Caco-2 (cell line): ENCODE results near the gene ZSCAN5C. TPM values are rescaled to one million over a fixed set of nuclear protein-coding genes. Genes with fewer than 3 reads are reported as not detected.
"Not testable (repeated sequence)": the region's sequence is repeated elsewhere in the genome, so short reads cannot be mapped to it uniquely, and the experiment has no call there.

Source experiments
- BruUV-seq: library from RNA; stranded (reverse); fragments of 400-500 nt; replicated peaks from 2 replicates; lab custom pipeline; 2021; lab: Mats Ljungman, UMichigan
- CTCF ChIA-PET: fragments of 300-600 bp; sonication (Branson Sonifier 250); formaldehyde crosslinking; loops from one replicate; lab custom pipeline; 2022; ENCODE audit warnings: antibody characterized with exemption; lab: Charles Lee
- POLR2A ChIA-PET: fragments of 300-600 bp; sonication (Branson Sonifier 250); formaldehyde crosslinking; loops from one replicate; lab custom pipeline; 2022; ENCODE audit warnings: antibody characterized with exemption; lab: Charles Lee
- DNase-seq, 2 experiments: peaks; one replicate each; pipeline versions ENCODE4 v3.0.0 to v3.0.0-alpha.2; 2020 to 2022
- H3K27me3 ChIP-seq: replicated peaks from 2 replicates; pipeline ENCODE4 v1.6.0; 2011; ENCODE audit warnings: low read length; ENCODE audit not compliant: control insufficient read depth, insufficient read depth
- H3K36me3 ChIP-seq: 2 replicates; pipeline ENCODE4 v1.5.1; 2011; ENCODE audit warnings: low read length; ENCODE audit not compliant: control insufficient read depth, insufficient read depth
- H3K4me1 ChIP-seq: fragments of 250-450 bp; sonication (Bioruptor Pico); 2 replicates; pipeline ENCODE4 v1.5.1; 2020; ENCODE audit warnings: mild to moderate bottlenecking
- H3K4me3 ChIP-seq: 2 replicates; pipeline ENCODE4 v1.5.1; 2011; ENCODE audit warnings: low read depth, mild to moderate bottlenecking, control low read depth, low read length
- H3K9me3 ChIP-seq: fragments of 250-450 bp; sonication (Bioruptor Pico); 2 replicates; pipeline ENCODE4 v1.5.1; 2020; ENCODE audit warnings: mild to moderate bottlenecking, moderate library complexity
- H3K27ac Mint-ChIP-seq: one replicate; pipeline ENCODE4 v1.8.0; 2022; ENCODE audit warnings: mixed read lengths; ENCODE audit not compliant: unreplicated experiment
- H3K27me3 Mint-ChIP-seq: one replicate; pipeline ENCODE4 v1.8.0; 2022; ENCODE audit warnings: mixed read lengths; ENCODE audit not compliant: insufficient read depth, unreplicated experiment
- H3K36me3 Mint-ChIP-seq: one replicate; pipeline ENCODE4 v1.8.0; 2022; ENCODE audit warnings: mild to moderate bottlenecking, mixed read lengths; ENCODE audit not compliant: insufficient read depth, unreplicated experiment
- H3K4me1 Mint-ChIP-seq: one replicate; pipeline ENCODE4 v1.8.0; 2022; ENCODE audit warnings: low read depth, mixed read lengths; ENCODE audit not compliant: unreplicated experiment
- H3K4me3 Mint-ChIP-seq: one replicate; pipeline ENCODE4 v1.8.0; 2022; ENCODE audit warnings: mild to moderate bottlenecking, moderate library complexity, mixed read lengths; ENCODE audit not compliant: unreplicated experiment
- H3K9me3 Mint-ChIP-seq: one replicate; pipeline ENCODE4 v1.8.0; 2022; ENCODE audit warnings: mixed read lengths; ENCODE audit not compliant: unreplicated experiment
- CTCF ChIP-seq, 2 experiments: fragments of 200-600 bp in 1 of 2; IDR thresholded peaks; 1 replicate in 1 of 2; 2 replicates in 1 of 2; pipeline versions ENCODE4 v1.5.1 to v1.8.0; 2011 to 2022; ENCODE audit warnings: antibody characterized with exemption in 1 of 2, control low read depth in 1 of 2, inconsistent platforms in 1 of 2, low read depth in 1 of 2, low read length in 1 of 2, mild to moderate bottlenecking in 1 of 2, moderate library complexity in 1 of 2; ENCODE audit not compliant: insufficient read depth in 1 of 2, severe bottlenecking in 1 of 2, unreplicated experiment in 1 of 2
- intact Hi-C: fragments of 100-400 bp; cut with micrococcal nuclease; formaldehyde crosslinking; loops from one replicate; pipeline ENCODE4 v1.10.0; 2022; ENCODE audit not compliant: unreplicated experiment
- total RNA-seq: library from RNA; stranded (reverse); gene quantifications from 2 replicates; pipeline ENCODE4 v1.2.3, GENCODE V29; 2022

Gene ZSCAN5C
- total RNA-seq, 1 experiment from 2014 or later, result not detected

- no peaks in the 10 kb centered on the region for H3K9me3 Mint-ChIP-seq
- TF ChIP-seq CTCF (IDR thresholded peaks at IDR 0.05; ENCODE audit: insufficient read depth in 1 of 2, low read depth in 1 of 2, low read length in 1 of 2, severe bottlenecking in 1 of 2, unreplicated experiment in 1 of 2), result no peak
- H3K4me1 Mint-ChIP-seq, result peaks cover 1% of the 10 kb centered on the region
- H3K36me3 Mint-ChIP-seq, result no peaks in the 10 kb centered on the region
- intact Hi-C loops, result no loop called here
- Histone ChIP-seq H3K36me3 (no peaks in the 10 kb centered on the region), H3K9me3 (no peaks in the 10 kb centered on the region), H3K4me3 (no peak overlapping the region), H3K4me1 (no peaks in the 10 kb centered on the region), H3K27me3 (no peaks in the 10 kb centered on the region)
- no peak overlapping the region for H3K4me3 Mint-ChIP-seq
- no TSS peak for BruUV-seq
- POLR2A ChIA-PET, result no interaction called here
- CTCF ChIA-PET, result no interaction called here
- DNase-seq, result no peak
- no peak overlapping the region for H3K27ac Mint-ChIP-seq
- peaks cover 6% of the 10 kb centered on the region for H3K27me3 Mint-ChIP-seq
These were observed 31.8 kb upstream of the ZSCAN5C start for GRCh38 chr19:56170261-56170660.

GRCh38 chr19:56174086-56174485, 28.0 kb upstream of the ZSCAN5C start:
- Histone ChIP-seq H3K4me3 (no peak overlapping the region), H3K27me3 (no peaks in the 10 kb centered on the region), H3K36me3 (no peaks in the 10 kb centered on the region), H3K9me3 (no peaks in the 10 kb centered on the region), H3K4me1 (no peaks in the 10 kb centered on the region)
- ChIA-PET CTCF (no interaction called here), POLR2A (no interaction called here)
- H3K36me3 Mint-ChIP-seq, result no peaks in the 10 kb centered on the region
- no peak overlapping the region for H3K4me3 Mint-ChIP-seq
- TF ChIP-seq CTCF (IDR thresholded peaks at IDR 0.05; ENCODE audit: insufficient read depth in 1 of 2, low read depth in 1 of 2, low read length in 1 of 2, severe bottlenecking in 1 of 2, unreplicated experiment in 1 of 2), result no peak
- H3K27ac Mint-ChIP-seq, result no peak overlapping the region
- peaks cover 5% of the 10 kb centered on the region for H3K4me1 Mint-ChIP-seq
- DNase-seq, result no peak
- H3K27me3 Mint-ChIP-seq, result peaks cover 14% of the 10 kb centered on the region
- BruUV-seq, result no TSS peak
- intact Hi-C loops, result no loop called here
- no peaks in the 10 kb centered on the region for H3K9me3 Mint-ChIP-seq

- CTCF ChIA-PET, result no interaction called here
- TF ChIP-seq CTCF (IDR thresholded peaks at IDR 0.05; ENCODE audit: insufficient read depth in 1 of 2, low read depth in 1 of 2, low read length in 1 of 2, severe bottlenecking in 1 of 2, unreplicated experiment in 1 of 2), result no peak
- no peak for DNase-seq
- Mint-ChIP-seq H3K27me3 (peaks cover 14% of the 10 kb centered on the region), H3K9me3 (no peaks in the 10 kb centered on the region), H3K4me1 (peaks cover 5% of the 10 kb centered on the region), H3K4me3 (no peak overlapping the region), H3K27ac (no peak overlapping the region), H3K36me3 (no peaks in the 10 kb centered on the region)
- BruUV-seq, result no TSS peak
- no peaks in the 10 kb centered on the region for H3K27me3 ChIP-seq
- intact Hi-C loops, result no loop called here
- no peak overlapping the region for H3K4me3 ChIP-seq
- H3K9me3 ChIP-seq, result no peaks in the 10 kb centered on the region
- POLR2A ChIA-PET, result no interaction called here
- no peaks in the 10 kb centered on the region for H3K36me3 ChIP-seq
- no peaks in the 10 kb centered on the region for H3K4me1 ChIP-seq
These were observed 27.5 kb upstream of the ZSCAN5C start for GRCh38 chr19:56174550-56174949.

- not testable (repeated sequence) for H3K27ac Mint-ChIP-seq, H3K36me3 Mint-ChIP-seq
These were observed 26.2 kb upstream of the ZSCAN5C start, which contains the start of gene GALP for GRCh38 chr19:56175861-56176307. GALP (plus strand) TSS chr19:56176008; CDS start chr19:56177109, 1,101 bp downstream.

GRCh38 chr19:56176310-56176709, 25.8 kb upstream of the ZSCAN5C start:
- DNase-seq, BruUV-seq, H3K4me3 ChIP-seq, H3K27me3 ChIP-seq, H3K9me3 ChIP-seq, H3K4me1 Mint-ChIP-seq, H3K27ac Mint-ChIP-seq, H3K4me1 ChIP-seq, intact Hi-C loops, H3K36me3 Mint-ChIP-seq, H3K4me3 Mint-ChIP-seq, H3K36me3 ChIP-seq, H3K9me3 Mint-ChIP-seq: not testable (repeated sequence)
- H3K27me3 Mint-ChIP-seq, result peaks cover 14% of the 10 kb centered on the region
- CTCF ChIA-PET, result interaction anchor here (0.6 to 0.8 kb wide), 2 partner anchors 20 to 107 kb away, joined by 3 read pairs; no protein-coding TSS in a partner anchor
- POLR2A ChIA-PET, result interaction anchor here (0.9 kb wide), 1 partner anchor 548 kb away, joined by 4 read pairs; no protein-coding TSS in a partner anchor

More at GRCh38 chr19:56175861-56176307, 26.2 kb upstream of the ZSCAN5C start, which contains the start of gene GALP:
- H3K4me3 Mint-ChIP-seq, H3K36me3 ChIP-seq, H3K9me3 ChIP-seq, H3K4me1 Mint-ChIP-seq, H3K27me3 ChIP-seq, BruUV-seq, H3K4me3 ChIP-seq, H3K9me3 Mint-ChIP-seq, intact Hi-C loops, H3K4me1 ChIP-seq, DNase-seq: not testable (repeated sequence)
- ChIA-PET POLR2A (interaction anchor here (0.9 kb wide), 1 partner anchor 547 kb away, joined by 4 read pairs; no protein-coding TSS in a partner anchor), CTCF (interaction anchor here (0.6 kb wide), 1 partner anchor 106 kb away, joined by 3 read pairs; no protein-coding TSS in a partner anchor)
- peaks cover 14% of the 10 kb centered on the region for H3K27me3 Mint-ChIP-seq
